ENCODE measurements around the gene SMYD1.

SMYD1 gene

GRCh38 chr2:88137833-88138232, 70.2 kb downstream of the SMYD1 start:
- Histone ChIP-seq H3K36me3 (ENCODE audit: control insufficient read depth in 2 of 2, insufficient read depth in 2 of 2, low read length in 2 of 2) (no peaks in the 10 kb centered on the region), H3K9ac (ENCODE audit: low read depth in 1 of 2, low read length in 2 of 2) (no peak overlapping the region), H3K4me1 (ENCODE audit: control insufficient read depth in 2 of 2, insufficient read depth in 2 of 2, low read length in 2 of 2) (peaks cover 0 to 11% of the 10 kb centered on the region in 2 donors), H3K4me3 (ENCODE audit: low read length in 2 of 2) (no peak overlapping the region), H3K9me3 (ENCODE audit: control insufficient read depth in 2 of 2, low read length in 2 of 2) (no peaks in the 10 kb centered on the region), H3K27me3 (ENCODE audit: control insufficient read depth in 2 of 2, insufficient read depth in 2 of 2, low read length in 2 of 2) (no peaks in the 10 kb centered on the region), H3K27ac (ENCODE audit: low read depth in 2 of 2, low read length in 2 of 2) (no peak overlapping the region)

- peak overlapping the region in 1 of 2 donors; percentile 10 for H3K4me3 ChIP-seq (ENCODE audit: low read length in 2 of 2)
- peaks cover 0 to 23% of the 10 kb centered on the region in 2 donors for H3K4me1 ChIP-seq (ENCODE audit: control insufficient read depth in 2 of 2, insufficient read depth in 2 of 2, low read length in 2 of 2)
- no peak overlapping the region for H3K9ac ChIP-seq (ENCODE audit: low read depth in 1 of 2, low read length in 2 of 2)
- no peaks in the 10 kb centered on the region for H3K36me3 ChIP-seq (ENCODE audit: control insufficient read depth in 2 of 2, insufficient read depth in 2 of 2, low read length in 2 of 2)
- peak overlapping the region; percentile 7 to 26 for H3K27ac ChIP-seq (ENCODE audit: low read depth in 2 of 2, low read length in 2 of 2)
- no peaks in the 10 kb centered on the region for H3K27me3 ChIP-seq (ENCODE audit: control insufficient read depth in 2 of 2, insufficient read depth in 2 of 2, low read length in 2 of 2)
- no peaks in the 10 kb centered on the region for H3K9me3 ChIP-seq (ENCODE audit: control insufficient read depth in 2 of 2, low read length in 2 of 2)
These were observed 71.6 kb downstream of the SMYD1 start for GRCh38 chr2:88139203-88139702.

DNA sequence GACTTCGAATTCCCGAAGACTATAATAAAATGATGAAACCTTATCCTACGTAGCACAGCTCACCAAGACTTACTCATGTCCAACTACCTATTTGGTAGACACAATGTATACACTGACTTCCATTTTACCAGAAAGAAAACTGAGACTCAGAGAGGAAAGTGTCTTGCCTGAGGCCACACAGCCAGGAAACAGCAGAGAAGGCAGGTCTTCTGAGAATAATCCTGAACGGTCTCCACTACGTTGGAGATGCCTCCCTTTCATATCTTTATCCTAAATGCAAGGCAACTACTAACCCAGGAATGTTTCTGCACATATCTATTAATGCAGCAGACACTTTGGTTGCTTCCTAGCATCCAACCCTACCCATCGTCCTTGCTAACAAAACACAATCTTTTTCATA, 72.2 kb downstream of the SMYD1 start:
- Histone ChIP-seq H3K36me3 (ENCODE audit: control insufficient read depth in 2 of 2, insufficient read depth in 2 of 2, low read length in 2 of 2) (no peaks in the 10 kb centered on the region), H3K27me3 (ENCODE audit: control insufficient read depth in 2 of 2, insufficient read depth in 2 of 2, low read length in 2 of 2) (no peaks in the 10 kb centered on the region), H3K9ac (ENCODE audit: low read depth in 1 of 2, low read length in 2 of 2) (no peak overlapping the region), H3K4me3 (ENCODE audit: low read length in 2 of 2) (peak overlapping the region in 1 of 2 donors; percentile 10), H3K27ac (ENCODE audit: low read depth in 2 of 2, low read length in 2 of 2) (peak overlapping the region; percentile 7 to 26), H3K9me3 (ENCODE audit: control insufficient read depth in 2 of 2, low read length in 2 of 2) (no peaks in the 10 kb centered on the region), H3K4me1 (ENCODE audit: control insufficient read depth in 2 of 2, insufficient read depth in 2 of 2, low read length in 2 of 2) (peaks cover 0 to 25% of the 10 kb centered on the region in 2 donors)

- H3K9ac ChIP-seq (ENCODE audit: low read depth in 1 of 2, low read length in 2 of 2), result no peak overlapping the region
These were observed 74.3 kb downstream of the SMYD1 start for GRCh38 chr2:88141952-88142351.

GRCh38 chr2:88144271-88144670, 76.6 kb downstream of the SMYD1 start:
- peaks cover 7 to 41% of the 10 kb centered on the region in 2 donors for H3K4me1 ChIP-seq (ENCODE audit: control insufficient read depth in 2 of 2, insufficient read depth in 2 of 2, low read length in 2 of 2)
- no peaks in the 10 kb centered on the region for H3K36me3 ChIP-seq (ENCODE audit: control insufficient read depth in 2 of 2, insufficient read depth in 2 of 2, low read length in 2 of 2)
- peaks cover 0 to 2% of the 10 kb centered on the region in 2 donors for H3K9me3 ChIP-seq (ENCODE audit: control insufficient read depth in 2 of 2, low read length in 2 of 2)
- H3K9ac ChIP-seq (ENCODE audit: low read depth in 1 of 2, low read length in 2 of 2), result peak overlapping the region in 1 of 2 donors; percentile 7
- no peaks in the 10 kb centered on the region for H3K27me3 ChIP-seq (ENCODE audit: control insufficient read depth in 2 of 2, insufficient read depth in 2 of 2, low read length in 2 of 2)
- peak overlapping the region in 1 of 2 donors; percentile 34 for H3K4me3 ChIP-seq (ENCODE audit: low read length in 2 of 2)
- H3K27ac ChIP-seq (ENCODE audit: low read depth in 2 of 2, low read length in 2 of 2), result peak overlapping the region; percentile 80 to 90

More at GRCh38 chr2:88141952-88142351, 74.3 kb downstream of the SMYD1 start:
- no peak overlapping the region for H3K27ac ChIP-seq (ENCODE audit: low read depth in 2 of 2, low read length in 2 of 2)
- H3K9me3 ChIP-seq (ENCODE audit: control insufficient read depth in 2 of 2, low read length in 2 of 2), result no peaks in the 10 kb centered on the region
- peaks cover under 1 to 41% of the 10 kb centered on the region in 2 donors for H3K4me1 ChIP-seq (ENCODE audit: control insufficient read depth in 2 of 2, insufficient read depth in 2 of 2, low read length in 2 of 2)
- no peak overlapping the region for H3K4me3 ChIP-seq (ENCODE audit: low read length in 2 of 2)
- H3K36me3 ChIP-seq (ENCODE audit: control insufficient read depth in 2 of 2, insufficient read depth in 2 of 2, low read length in 2 of 2), result no peaks in the 10 kb centered on the region
- no peaks in the 10 kb centered on the region for H3K27me3 ChIP-seq (ENCODE audit: control insufficient read depth in 2 of 2, insufficient read depth in 2 of 2, low read length in 2 of 2)

GRCh38 chr2:88144914-88145497, 77.4 kb downstream of the SMYD1 start:
- Histone ChIP-seq H3K4me1 (ENCODE audit: control insufficient read depth in 2 of 2, insufficient read depth in 2 of 2, low read length in 2 of 2) (peaks cover 7 to 33% of the 10 kb centered on the region in 2 donors), H3K36me3 (ENCODE audit: control insufficient read depth in 2 of 2, insufficient read depth in 2 of 2, low read length in 2 of 2) (no peaks in the 10 kb centered on the region), H3K9ac (ENCODE audit: low read depth in 1 of 2, low read length in 2 of 2) (peak overlapping the region in 1 of 2 donors; percentile 36), H3K9me3 (ENCODE audit: control insufficient read depth in 2 of 2, low read length in 2 of 2) (peaks cover 0 to 2% of the 10 kb centered on the region in 2 donors), H3K27me3 (ENCODE audit: control insufficient read depth in 2 of 2, insufficient read depth in 2 of 2, low read length in 2 of 2) (no peaks in the 10 kb centered on the region), H3K4me3 (ENCODE audit: low read length in 2 of 2) (peak overlapping the region in 1 of 2 donors; percentile 34), H3K27ac (ENCODE audit: low read depth in 2 of 2, low read length in 2 of 2) (peak overlapping the region; percentile 80 to 90)

DNA sequence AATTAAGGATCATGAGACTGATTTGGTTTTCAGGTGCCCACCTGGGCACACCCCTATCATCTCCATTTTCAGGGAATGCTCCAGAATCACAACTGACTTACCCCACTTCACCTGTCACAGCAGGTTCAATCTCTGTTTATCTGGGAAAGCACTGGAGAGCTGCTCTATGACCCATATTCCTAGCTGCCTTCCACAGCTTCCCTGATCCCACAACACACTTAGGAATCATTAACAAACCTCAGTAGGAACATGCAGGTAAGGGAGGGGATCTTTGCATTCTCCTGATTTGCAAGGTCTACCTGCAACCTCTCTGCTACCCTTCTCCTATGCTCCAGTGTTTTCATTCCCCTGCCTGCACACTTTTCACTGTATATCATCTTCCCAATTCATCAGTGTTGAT, 79.0 kb downstream of the SMYD1 start:
- H3K27me3 ChIP-seq (ENCODE audit: control insufficient read depth in 2 of 2, insufficient read depth in 2 of 2, low read length in 2 of 2), result no peaks in the 10 kb centered on the region
- peaks cover 0 to 2% of the 10 kb centered on the region in 2 donors for H3K9me3 ChIP-seq (ENCODE audit: control insufficient read depth in 2 of 2, low read length in 2 of 2)
- peak overlapping the region; percentile 80 to 90 for H3K27ac ChIP-seq (ENCODE audit: low read depth in 2 of 2, low read length in 2 of 2)
- no peaks in the 10 kb centered on the region for H3K36me3 ChIP-seq (ENCODE audit: control insufficient read depth in 2 of 2, insufficient read depth in 2 of 2, low read length in 2 of 2)
- H3K9ac ChIP-seq (ENCODE audit: low read depth in 1 of 2, low read length in 2 of 2), result peak overlapping the region in 1 of 2 donors; percentile 7
- H3K4me3 ChIP-seq (ENCODE audit: low read length in 2 of 2), result peak overlapping the region in 1 of 2 donors; percentile 4
- peaks cover 7 to 33% of the 10 kb centered on the region in 2 donors for H3K4me1 ChIP-seq (ENCODE audit: control insufficient read depth in 2 of 2, insufficient read depth in 2 of 2, low read length in 2 of 2)

GRCh38 chr2:88147145-88147544, 79.5 kb downstream of the SMYD1 start:
- no peaks in the 10 kb centered on the region for H3K27me3 ChIP-seq (ENCODE audit: control insufficient read depth in 2 of 2, insufficient read depth in 2 of 2, low read length in 2 of 2)
- peaks cover 7 to 33% of the 10 kb centered on the region in 2 donors for H3K4me1 ChIP-seq (ENCODE audit: control insufficient read depth in 2 of 2, insufficient read depth in 2 of 2, low read length in 2 of 2)
- H3K9me3 ChIP-seq (ENCODE audit: control insufficient read depth in 2 of 2, low read length in 2 of 2), result peaks cover 0 to 2% of the 10 kb centered on the region in 2 donors
- H3K36me3 ChIP-seq (ENCODE audit: control insufficient read depth in 2 of 2, insufficient read depth in 2 of 2, low read length in 2 of 2), result no peaks in the 10 kb centered on the region
- H3K27ac ChIP-seq (ENCODE audit: low read depth in 2 of 2, low read length in 2 of 2), result peak overlapping the region; percentile 80 to 90
- H3K9ac ChIP-seq (ENCODE audit: low read depth in 1 of 2, low read length in 2 of 2), result no peak overlapping the region
- H3K4me3 ChIP-seq (ENCODE audit: low read length in 2 of 2), result peak overlapping the region in 1 of 2 donors; percentile 26

DNA sequence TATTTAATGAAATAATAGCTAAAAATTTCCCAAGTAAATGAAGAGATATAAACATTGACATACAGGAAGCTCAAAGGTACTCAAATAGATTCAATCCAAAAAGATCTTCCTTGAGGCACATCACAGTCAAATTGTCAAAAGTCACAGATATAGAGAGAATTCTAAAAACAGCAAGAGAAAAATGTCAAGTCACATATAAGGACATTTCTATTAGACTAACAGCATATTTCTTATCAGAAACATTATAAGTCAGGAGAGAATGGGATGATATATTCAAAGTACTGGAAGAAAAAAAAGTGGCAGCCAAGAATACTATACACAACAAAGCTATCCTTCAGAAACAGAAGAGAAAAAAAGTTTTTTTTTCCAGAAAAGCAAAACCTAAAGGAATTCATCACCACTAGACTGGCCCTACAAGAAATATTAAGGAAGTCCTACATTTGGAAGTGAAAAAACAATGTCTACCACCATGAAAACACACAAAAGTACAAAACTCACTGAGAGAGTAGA, 81.4 kb downstream of the SMYD1 start:
- H3K27ac ChIP-seq (ENCODE audit: low read depth in 2 of 2, low read length in 2 of 2), result no peak overlapping the region
- no peaks in the 10 kb centered on the region for H3K36me3 ChIP-seq (ENCODE audit: control insufficient read depth in 2 of 2, insufficient read depth in 2 of 2, low read length in 2 of 2)
- peaks cover 0 to 2% of the 10 kb centered on the region in 2 donors for H3K9me3 ChIP-seq (ENCODE audit: control insufficient read depth in 2 of 2, low read length in 2 of 2)
- no peak overlapping the region for H3K4me3 ChIP-seq (ENCODE audit: low read length in 2 of 2)
- peaks cover 7 to 23% of the 10 kb centered on the region in 2 donors for H3K4me1 ChIP-seq (ENCODE audit: control insufficient read depth in 2 of 2, insufficient read depth in 2 of 2, low read length in 2 of 2)
- H3K27me3 ChIP-seq (ENCODE audit: control insufficient read depth in 2 of 2, insufficient read depth in 2 of 2, low read length in 2 of 2), result no peaks in the 10 kb centered on the region
- H3K9ac ChIP-seq (ENCODE audit: low read depth in 1 of 2, low read length in 2 of 2), result no peak overlapping the region

- Histone ChIP-seq H3K4me1 (ENCODE audit: control insufficient read depth in 2 of 2, insufficient read depth in 2 of 2, low read length in 2 of 2) (peaks cover 0 to 3% of the 10 kb centered on the region in 2 donors), H3K9ac (ENCODE audit: low read depth in 1 of 2, low read length in 2 of 2) (no peak overlapping the region), H3K27ac (ENCODE audit: low read depth in 2 of 2, low read length in 2 of 2) (no peak overlapping the region)
These were observed 91.9 kb downstream of the SMYD1 start for GRCh38 chr2:88159481-88159880.

More at GRCh38 chr2:88159481-88159880, 91.9 kb downstream of the SMYD1 start:
- no peaks in the 10 kb centered on the region for H3K36me3 ChIP-seq (ENCODE audit: control insufficient read depth in 2 of 2, insufficient read depth in 2 of 2, low read length in 2 of 2)
- H3K9me3 ChIP-seq (ENCODE audit: control insufficient read depth in 2 of 2, low read length in 2 of 2), result no peaks in the 10 kb centered on the region
- peak overlapping the region in 1 of 2 donors; percentile 44 for H3K4me3 ChIP-seq (ENCODE audit: low read length in 2 of 2)
- no peaks in the 10 kb centered on the region for H3K27me3 ChIP-seq (ENCODE audit: control insufficient read depth in 2 of 2, insufficient read depth in 2 of 2, low read length in 2 of 2)

All from mucosa of rectum (tissue), 2 donors.